ENCODE measurements around the gene FADS1.

The FADS1 gene

GRCh38 chr11:61846362-61847020 is 29.7 kb upstream of the FADS1 start:
- no peak for DNase-seq (ENCODE audit: low read depth in 2 of 2)

GRCh38 chr11:61844909-61845565 is 28.2 kb upstream of the FADS1 start:
- no peak for DNase-seq (ENCODE audit: low read depth in 2 of 2)

- no peak for DNase-seq (ENCODE audit: low read depth in 2 of 2)
These were observed 25.7 kb upstream of the FADS1 start for GRCh38 chr11:61842528-61842820.

- DNase-seq (ENCODE audit: low read depth in 2 of 2): no peak
These were observed 25.1 kb upstream of the FADS1 start for GRCh38 chr11:61841636-61842527.

GRCh38 chr11:61840371-61840770 is 23.6 kb upstream of the FADS1 start:
- no peak for DNase-seq (ENCODE audit: low read depth in 2 of 2)

- DNase-seq (ENCODE audit: low read depth in 2 of 2): no peak
These were observed 22.9 kb upstream of the FADS1 start for GRCh38 chr11:61839742-61840141.

GRCh38 chr11:61838921-61839320 is 22.1 kb upstream of the FADS1 start:
- no peak for DNase-seq (ENCODE audit: low read depth in 2 of 2)

GRCh38 chr11:61838501-61838900 is 21.7 kb upstream of the FADS1 start:
- no peak for DNase-seq (ENCODE audit: low read depth in 2 of 2)

- DNase-seq (ENCODE audit: low read depth in 2 of 2): no peak
These were observed 20.7 kb upstream of the FADS1 start for GRCh38 chr11:61837411-61838005.

- no peak for DNase-seq (ENCODE audit: low read depth in 2 of 2)
These were observed 19.4 kb upstream of the FADS1 start for GRCh38 chr11:61836193-61836592.

GRCh38 chr11:61834278-61835048 is 17.7 kb upstream of the FADS1 start:
- DNase-seq (ENCODE audit: low read depth in 2 of 2): no peak

- DNase-seq (ENCODE audit: low read depth in 2 of 2): no peak
These were observed 17.1 kb upstream of the FADS1 start for GRCh38 chr11:61833926-61834277.

- DNase-seq (ENCODE audit: low read depth in 2 of 2): no peak
These were observed 16.7 kb upstream of the FADS1 start for GRCh38 chr11:61833471-61833870.

GRCh38 chr11:61832754-61833153 is 16.0 kb upstream of the FADS1 start:
- no peak for DNase-seq (ENCODE audit: low read depth in 2 of 2)

GRCh38 chr11:61832207-61832606 is 15.4 kb upstream of the FADS1 start:
- no peak for DNase-seq (ENCODE audit: low read depth in 2 of 2)

GRCh38 chr11:61830237-61831105 is 13.7 kb upstream of the FADS1 start:
- no peak for DNase-seq (ENCODE audit: low read depth in 2 of 2)

GRCh38 chr11:61829806-61830205 is 13.0 kb upstream of the FADS1 start:
- no peak for DNase-seq (ENCODE audit: low read depth in 2 of 2)

- no peak for DNase-seq (ENCODE audit: low read depth in 2 of 2)
These were observed 12.0 kb upstream of the FADS1 start for GRCh38 chr11:61828629-61829407.

GRCh38 chr11:61828379-61828628 is 11.5 kb upstream of the FADS1 start:
- no peak for DNase-seq (ENCODE audit: low read depth in 2 of 2)

Measured in stimulated activated CD4-positive, alpha-beta T cell treated with anti-CD3 and anti-CD28 coated beads, Interleukin-12 subunit alpha, Interleukin-12 subunit beta, amount 100 ng/mL, for 24 hours (primary cell).